OCI-LY1 (cell line): Measurements from ENCODE around the gene PROCA1.
A peak's percentile ranks its signal among the peaks of the same experiment; 100 is the strongest.

ENCODE experiments used
- CTCF ChIP-seq: fragments of 200-600 bp; sonication (generic), shearing (Covaris generic); IDR thresholded peaks from 2 replicates; pipeline ENCODE4 v1.5.1; 2017; ENCODE audit warnings: mild to moderate bottlenecking, antibody characterized with exemption, low read length, moderate library complexity, mixed read lengths
- EZH2 ChIP-seq: fragments of 200-600 bp; sonication (generic), shearing (Covaris generic); IDR thresholded peaks from 2 replicates; pipeline ENCODE4 v1.8.0; 2017; ENCODE audit warnings: borderline replicate concordance, mixed run types, mild to moderate bottlenecking, antibody characterized with exemption, low read length, moderate library complexity, mixed read lengths

- TF ChIP-seq CTCF (peak; percentile 96), EZH2 (no peak)
Observed at GRCh38 chr17:28726627-28727491, 15.2 kb upstream of the PROCA1 start.
